ENCODE measurements around the gene BDNF. TPM values are rescaled to one million over a fixed set of nuclear protein-coding genes. Genes with fewer than 3 reads are reported as not detected.
A peak's percentile ranks its signal among the peaks of the same experiment; 100 is the strongest.

The BDNF gene
- total RNA-seq, 1 experiment from 2014 or later: 4.8 TPM

DNA sequence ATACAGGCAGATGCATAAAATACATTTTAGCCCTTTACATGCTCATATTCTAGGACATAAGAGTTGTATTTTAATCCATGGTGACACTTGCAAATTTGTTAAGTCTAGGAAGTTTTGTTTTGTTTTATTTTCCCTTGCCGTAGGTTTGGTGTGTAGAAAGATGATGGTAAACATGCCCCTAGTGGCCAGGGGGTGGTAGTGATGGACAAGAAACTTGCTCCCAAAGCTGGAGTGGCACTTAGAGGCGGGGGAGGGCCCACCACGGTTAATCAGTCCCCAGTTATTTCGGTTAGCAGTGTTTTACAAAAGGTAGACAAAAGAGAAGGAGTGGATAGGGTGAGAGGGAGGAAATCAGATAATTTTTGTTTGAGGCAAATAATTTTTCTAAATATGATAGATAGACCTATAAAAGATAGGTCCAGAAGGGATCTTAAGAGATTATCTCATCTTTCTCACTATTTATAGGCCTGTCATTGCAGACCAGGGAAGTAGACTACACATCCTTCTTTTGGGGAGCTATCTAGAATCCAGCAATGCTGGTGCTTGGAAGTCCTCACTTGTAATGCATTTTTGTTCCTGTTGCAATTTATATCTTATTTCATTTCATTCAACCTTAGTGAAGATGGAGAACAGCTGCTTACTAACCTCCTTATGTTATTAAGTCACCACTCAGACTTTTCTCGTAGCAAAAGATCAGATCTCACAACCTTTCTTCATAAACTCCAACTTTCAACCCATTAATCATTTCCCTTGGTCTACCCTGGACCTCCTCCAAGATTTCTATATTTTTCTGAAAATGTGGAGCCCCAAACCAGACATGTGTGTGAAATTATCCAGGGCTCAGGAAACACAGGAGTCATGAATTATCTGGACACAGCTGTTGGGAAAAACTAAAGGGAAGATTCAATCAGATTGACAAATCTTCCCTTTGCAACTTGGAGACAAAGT is 5.9 kb upstream of the BDNF start:
- DNase-seq (ENCODE audit: low read depth): peak; percentile 59

DNA sequence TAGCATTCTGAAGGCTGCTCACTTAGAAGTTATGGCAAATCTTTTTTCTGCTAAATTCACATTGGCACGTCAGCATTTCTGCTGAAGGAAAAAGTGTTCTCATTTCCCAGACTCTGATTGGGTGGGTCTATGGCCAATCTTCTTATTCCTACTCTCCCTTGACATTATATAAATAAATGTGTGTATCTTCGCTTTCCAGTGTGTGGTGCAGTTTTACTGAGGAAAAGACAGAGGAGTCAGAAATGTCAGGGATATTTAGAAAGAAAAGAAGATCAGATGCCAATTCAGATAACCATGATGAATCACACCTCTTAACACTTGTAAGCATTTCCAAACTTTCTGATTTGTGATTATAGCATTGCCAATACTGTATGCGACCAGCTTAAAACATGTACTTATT is 3.2 kb upstream of the BDNF start:
- peak; percentile 65 for DNase-seq (ENCODE audit: low read depth)

DNA sequence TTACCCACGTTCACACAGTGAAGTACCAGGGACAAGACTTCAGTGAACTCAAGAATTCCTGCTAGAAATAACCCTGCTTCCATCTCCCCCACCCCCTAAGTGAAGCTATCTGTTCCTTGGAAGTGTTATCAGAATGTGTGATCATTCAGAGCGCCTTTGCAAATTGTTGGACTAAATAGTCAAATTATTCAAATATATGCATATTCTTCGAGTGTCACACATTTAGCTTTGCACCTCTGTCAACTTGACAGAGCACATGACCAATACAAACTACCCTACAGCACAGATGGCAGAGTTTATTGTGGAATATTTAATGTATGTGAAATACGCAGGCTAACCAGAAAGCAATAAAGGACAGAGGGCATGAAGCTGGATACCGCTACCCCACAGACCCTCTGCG is 2.6 kb upstream of the BDNF start:
- DNase-seq (ENCODE audit: low read depth): no peak

DNA sequence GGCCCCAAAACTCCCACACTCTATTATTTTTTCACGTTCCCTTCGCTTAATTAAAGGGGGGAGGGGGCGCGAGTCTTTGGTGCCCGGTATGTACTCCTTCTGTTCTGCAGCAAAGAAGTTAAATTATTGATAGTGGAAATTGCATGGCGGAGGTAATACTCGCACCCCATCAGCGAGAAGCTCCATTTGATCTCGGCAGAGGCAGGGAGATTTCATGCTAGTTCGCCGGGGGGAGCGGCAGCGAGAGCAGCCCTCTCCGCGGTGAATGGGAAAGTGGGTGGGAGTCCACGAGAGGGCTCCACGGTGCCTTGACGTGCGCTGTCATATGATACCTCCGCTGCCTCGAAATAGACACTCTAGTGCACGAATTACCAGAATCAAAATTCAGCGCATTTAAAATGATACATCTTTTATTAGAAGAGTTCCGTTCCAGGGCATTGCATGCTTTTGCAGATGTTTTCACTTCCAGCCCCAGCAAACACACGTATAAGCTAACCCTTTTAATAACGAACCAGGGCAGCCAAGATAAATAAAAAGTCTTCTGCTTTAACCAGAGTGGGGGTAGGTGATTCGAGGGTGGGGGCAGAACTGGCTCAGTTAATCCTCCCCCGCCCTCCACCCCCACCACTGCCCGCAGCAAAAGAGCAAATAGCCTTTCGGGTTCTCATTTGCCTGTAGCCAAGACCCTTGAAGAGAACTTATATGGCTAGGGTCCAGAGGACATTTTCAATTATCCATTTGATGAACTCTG is 1.3 kb upstream of the BDNF start:
- peak; percentile 77 for DNase-seq (ENCODE audit: low read depth)

DNA sequence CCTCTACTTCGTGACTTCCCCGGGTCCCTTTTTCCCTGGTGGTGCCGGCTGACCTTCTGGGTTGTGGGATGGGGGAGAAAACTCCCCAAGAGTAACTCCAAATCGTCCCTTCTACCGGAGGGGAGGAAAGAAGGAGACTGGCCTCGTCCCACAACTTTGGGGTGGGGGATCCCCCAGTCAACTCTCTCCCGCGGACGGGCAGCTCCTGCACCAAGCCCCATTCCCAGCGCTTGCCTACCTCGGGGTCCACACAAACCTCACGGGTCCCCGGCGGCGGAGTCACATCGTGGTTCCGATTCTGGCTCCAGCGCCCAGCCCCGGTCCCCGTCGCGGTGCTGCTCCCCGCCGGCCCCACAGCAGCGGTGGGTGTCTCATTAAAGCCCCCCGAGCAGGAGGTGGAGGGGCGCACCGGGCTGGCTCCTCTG is 317 bp downstream of the BDNF start:
- DNase-seq (ENCODE audit: low read depth): no peak

DNA sequence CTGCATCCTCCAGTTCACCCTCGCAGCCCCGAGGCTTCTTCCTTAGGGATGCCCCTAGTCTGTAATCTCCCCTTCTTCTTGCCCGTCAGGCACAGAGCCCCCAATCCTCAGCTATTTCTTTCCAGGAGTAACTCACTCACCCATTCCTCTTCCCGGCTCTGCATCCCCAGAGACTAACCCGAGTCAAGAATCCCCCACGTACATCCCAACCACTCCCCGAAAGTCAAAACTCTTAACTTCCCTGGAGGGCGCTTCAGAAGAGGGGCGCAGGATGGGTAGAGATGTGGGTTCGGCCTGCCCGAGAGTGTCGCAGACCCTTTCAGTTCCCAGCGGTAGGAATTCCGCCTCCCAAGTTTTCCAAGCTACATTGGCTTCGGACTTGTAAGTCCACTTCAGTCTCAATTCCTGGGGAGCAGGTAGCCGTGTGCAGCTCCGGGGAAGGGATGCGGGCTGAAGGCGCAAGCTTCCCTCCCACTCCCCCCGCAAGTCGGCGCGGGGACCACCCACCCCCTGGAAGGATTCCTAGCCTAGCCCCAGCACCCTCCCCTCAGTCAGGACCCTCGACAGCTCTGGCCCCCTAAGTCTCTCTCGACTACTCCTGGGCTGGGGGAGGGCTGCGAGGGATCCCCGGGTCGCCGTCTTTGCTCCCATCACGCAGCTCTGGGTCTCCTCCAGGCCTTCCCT is 871 bp downstream of the BDNF start:
- DNase-seq (ENCODE audit: low read depth): peak; percentile 41

DNA sequence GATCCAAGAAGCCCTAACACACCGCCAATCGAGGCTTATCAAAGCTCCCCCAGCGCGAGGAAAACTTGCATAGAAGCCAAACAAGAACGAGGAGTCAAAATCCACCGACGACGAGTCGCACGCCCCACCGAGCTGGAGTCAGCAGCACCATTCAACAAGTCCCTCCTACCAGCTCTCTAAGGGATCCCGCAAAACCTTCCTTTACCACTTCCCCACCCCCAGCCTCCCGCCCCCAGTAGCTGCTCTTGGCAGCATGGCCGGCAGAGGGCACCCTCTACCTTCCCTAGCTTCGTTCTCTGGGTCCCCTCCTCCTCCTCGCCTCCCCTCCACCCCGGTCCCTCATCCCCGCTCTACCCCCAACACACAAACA is 1.4 kb downstream of the BDNF start:
- DNase-seq (ENCODE audit: low read depth): peak; percentile 87

DNA sequence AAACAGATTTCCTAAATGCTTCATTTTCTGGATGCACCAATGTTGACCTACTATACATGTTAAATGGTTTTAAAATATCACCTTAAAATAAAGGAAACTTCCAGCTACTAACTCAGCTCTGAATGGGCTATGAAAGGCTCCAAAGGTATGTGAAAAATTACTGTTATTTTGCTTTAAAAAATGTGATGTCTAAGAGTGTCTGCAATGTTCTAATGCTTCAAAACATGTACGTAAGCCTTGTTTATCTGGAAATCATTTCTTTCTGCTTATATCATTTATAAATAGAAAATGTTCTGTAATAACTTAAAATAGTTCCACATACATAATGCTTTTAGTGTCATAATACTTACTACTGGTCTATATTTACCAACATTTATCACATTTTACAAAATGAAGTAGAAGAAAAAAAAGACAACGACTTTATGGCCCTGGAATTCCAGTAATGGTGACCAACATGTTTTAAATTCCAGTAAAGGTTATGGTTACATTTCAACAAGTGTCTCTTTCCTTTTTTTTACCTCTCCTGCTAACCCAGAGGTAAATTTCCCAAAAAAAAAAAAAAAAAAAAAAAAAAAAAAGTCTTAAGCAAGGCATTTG is 2.5 kb downstream of the BDNF start:
- DNase-seq (ENCODE audit: low read depth): no peak

DNA sequence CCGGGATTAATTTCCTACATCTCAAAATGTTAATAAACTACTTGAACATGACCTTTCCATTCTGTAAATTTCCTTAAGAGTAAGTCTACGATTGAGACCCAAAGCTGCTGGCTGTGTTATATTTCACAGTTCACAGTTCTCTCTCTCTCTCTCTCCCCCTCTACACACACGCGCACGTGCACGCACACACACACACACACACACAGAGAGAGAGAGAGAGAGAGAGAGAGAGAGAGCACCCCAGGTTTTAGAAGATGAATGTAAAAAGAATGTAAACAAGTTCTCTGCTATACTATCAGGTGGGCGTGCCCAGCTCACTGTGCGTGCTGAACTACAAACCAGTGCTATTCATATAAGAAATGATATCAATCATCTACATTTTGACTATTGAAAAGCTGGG is 3.3 kb downstream of the BDNF start:
- peak; percentile 13 for DNase-seq (ENCODE audit: low read depth)

DNA sequence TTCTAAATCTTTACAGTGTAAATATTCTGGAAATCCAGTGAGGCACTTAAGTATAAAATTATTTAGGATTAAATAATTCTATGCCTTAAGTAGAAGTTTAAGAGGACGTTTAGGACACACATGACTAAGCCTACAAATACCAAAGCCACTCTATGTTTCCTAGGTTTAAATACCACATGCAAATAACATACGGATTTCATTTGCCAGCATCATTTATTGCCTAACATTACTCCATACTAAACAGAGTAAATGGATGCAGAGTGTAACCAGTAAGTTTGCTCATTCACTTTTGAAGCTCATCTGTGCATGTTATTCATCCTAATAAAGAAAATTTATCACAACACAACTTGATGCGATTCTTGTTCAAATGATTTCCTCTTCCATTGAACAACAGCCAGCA is 4.1 kb downstream of the BDNF start:
- DNase-seq (ENCODE audit: low read depth): peak; percentile 17

DNA sequence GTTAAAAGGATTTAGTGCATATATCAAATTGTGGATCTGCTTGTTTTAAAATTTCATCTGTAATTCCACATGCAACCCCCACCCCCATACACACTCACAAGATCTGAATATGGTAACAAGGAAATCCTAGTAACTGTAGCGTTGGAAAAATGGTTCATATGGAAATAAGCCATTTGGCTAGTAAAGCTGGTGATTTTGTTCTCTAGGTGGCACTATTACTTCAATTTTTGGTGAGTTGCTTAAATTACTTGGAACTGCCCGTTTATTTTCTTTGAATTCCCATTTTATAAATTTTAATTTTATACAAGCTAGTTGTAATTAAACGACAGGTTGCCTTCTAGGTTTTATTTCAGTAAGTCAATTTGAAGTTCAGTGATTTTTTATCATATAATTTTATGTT is 5.3 kb downstream of the BDNF start:
- DNase-seq (ENCODE audit: low read depth): peak; percentile 55

DNA sequence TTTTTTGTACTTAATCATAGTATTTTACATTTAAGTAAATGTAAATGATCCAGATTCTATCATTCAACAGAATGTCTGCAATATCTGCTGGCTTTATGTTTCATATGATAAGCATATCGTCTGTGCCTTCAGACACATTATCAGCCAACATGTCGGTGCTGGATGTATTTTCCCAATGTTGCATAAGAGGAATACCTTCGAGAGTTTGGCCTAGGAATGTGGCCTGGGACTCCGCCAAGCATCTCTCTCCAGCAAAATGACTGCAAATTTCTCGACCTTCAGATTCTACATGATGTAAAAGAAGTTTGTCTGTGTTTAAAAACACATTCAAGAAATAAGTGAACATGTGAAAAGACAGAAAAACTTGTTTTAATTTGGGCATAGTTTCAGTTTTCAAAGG is 6.9 kb downstream of the BDNF start:
- peak; percentile 10 for DNase-seq (ENCODE audit: low read depth)

DNA sequence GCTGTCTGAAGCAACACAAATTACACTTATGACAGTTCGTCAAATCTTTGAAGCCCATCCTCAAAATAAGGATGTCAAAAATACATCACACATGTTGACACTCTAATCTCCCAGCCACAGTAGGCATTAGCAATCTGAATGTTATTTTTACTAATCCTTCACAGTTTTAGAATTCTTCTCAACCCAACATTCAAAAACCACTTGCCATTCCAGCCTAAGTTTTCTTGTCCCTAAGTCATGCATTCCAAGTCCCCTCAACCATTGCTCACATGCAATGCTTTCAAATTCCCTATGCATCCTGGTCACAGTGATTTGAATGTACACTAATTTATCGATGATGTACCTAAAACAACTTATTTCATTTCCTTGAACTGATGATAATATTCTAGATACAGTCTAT is 7.5 kb downstream of the BDNF start:
- DNase-seq (ENCODE audit: low read depth): no peak

DNA sequence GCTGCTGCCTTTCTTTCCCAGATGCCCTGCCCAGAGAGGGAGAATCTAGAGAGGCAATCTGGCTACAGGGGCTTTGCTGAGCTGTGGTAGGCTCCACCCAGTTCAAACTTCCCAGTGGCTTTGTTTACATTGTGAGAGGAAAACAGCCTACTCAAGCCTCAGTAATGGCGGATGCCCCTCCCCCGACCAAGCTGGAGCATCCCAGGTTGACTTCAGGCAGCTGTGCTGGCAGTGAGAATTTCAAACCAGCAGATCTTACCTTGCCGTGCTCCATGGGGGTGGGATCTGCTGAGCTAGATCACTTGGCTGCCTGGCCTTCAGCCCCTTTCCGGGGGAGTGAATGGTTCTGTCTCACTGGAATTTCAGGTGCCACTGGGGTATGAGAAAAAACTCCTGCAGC is 12.2 kb downstream of the BDNF start:
- no peak for DNase-seq (ENCODE audit: low read depth)

DNA sequence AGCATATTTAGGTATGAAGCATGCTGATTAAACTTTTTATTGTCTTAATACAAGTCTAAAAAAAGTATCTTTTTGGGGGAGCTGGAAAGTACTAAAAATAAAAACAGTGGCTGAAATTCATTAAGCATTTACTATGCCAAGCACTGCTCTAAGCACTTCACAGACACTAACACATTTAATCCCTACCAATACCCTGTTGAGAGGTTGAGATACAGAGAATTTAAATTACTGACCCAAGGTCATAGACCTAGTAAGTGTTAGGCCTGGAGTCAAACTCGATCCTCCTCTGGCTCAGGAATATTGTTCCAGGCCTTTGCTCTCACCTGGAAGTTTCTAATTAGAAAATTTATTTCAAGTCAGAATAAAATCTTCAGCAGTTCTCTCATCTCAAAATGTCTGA is 18.6 kb downstream of the BDNF start:
- DNase-seq (ENCODE audit: low read depth): no peak

DNA sequence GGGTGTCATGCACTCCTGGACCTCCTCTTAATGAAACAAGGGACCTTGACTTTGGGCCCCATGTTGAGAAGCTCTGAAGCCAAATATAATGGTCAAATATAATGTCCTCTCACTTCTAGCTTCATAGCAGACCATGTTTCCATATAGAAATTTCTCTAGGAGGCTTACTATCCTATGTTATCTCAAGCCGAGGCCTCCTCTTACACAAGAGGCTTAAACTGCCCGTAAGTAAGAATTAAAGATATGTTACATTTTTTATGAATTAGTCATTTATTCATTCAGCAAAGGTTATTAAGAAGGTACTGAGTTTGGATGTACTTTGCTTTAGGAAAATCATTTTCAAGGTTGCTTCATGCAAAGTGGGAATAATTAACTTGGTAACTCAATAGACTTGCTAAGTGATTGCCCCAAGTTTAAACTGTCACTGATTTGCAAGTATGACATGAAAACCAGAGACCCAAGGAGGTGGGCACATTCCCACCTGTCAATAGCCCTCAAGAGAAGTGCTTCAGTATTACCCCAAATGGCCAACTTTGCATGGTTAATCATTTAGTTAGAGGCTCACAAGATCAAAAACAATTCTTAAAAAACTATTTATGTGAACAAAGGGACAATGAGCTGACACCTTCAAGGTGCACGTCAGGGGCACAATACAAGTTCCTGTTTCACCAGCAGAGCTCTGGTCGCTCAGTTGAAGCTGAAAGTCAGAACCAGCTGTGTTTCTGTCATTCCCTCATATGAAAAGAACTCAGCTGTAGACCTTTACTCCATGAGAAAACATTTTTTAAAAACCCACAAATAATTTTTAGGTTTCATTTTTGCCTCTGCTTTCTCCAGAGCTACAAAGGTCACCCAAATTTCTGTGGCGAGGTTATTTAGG is 20.9 kb downstream of the BDNF start:
- DNase-seq (ENCODE audit: low read depth): no peak

DNA sequence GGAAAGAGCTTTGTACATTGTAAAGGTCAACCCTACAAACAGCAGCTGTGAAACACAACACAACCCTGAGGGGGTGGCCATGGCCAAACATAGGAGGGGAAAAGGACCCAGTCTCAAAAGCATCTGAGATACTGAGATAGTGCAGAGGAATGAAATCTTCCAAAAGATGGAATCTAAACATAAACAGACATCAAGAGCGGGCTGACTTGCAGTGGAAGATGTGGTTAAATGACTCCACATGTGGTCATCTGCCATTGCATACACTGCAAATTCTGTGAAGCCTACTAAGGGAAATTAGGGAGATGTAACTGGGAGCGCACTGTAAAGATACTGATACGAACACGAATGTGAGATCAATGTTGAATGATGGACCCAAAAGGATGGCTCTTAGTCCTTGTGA is 22.0 kb downstream of the BDNF start:
- peak; percentile 42 for DNase-seq (ENCODE audit: low read depth)

DNA sequence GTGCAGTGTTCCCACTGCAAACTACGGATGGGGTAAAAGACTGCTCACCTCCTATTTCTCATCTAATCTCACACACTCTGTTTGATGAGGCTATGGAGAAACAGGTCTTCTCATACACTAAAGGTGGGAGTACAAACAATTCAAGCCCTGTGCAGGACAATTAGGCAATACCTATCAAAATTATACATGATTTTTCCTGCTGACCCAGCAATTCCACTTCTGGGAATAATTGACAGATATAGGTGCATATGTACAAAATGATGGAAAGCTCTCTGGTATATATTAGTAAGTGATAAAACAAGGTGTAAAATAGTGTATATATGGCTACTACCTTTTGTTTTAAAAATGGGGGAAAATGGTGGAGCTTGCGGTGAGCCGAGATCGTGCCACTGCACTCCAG is 23.1 kb downstream of the BDNF start:
- no peak for DNase-seq (ENCODE audit: low read depth)

DNA sequence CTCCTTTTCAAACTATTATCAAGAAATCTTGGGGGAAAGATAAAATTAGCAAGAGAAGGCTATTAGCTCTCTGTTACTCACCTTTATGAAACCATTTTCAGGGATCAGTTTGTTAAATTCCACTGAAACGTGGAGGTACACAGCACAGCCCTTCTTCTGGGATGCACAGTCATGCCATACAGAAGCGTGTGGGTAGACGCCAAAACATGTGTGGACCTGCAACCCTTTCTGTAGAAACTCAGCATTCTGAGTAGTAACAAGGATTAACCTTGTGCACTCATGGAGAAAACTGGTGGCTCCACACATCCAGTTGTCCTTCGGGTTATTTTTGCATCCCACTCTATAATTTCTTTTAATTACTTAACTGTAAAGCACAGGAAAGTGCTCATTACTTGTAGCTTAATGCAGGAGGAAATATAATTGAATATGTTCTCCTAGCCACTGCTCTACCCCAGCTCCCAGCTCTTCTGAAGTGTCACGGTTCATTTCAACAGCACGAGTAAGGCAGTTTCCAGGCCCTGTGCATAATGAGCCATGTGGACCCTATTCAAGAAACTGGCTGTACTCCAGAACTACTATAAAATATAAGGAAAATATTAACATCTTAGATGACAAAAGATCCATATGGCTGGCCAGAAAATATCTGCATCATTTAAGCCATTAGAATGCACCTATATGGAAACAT is 26.1 kb downstream of the BDNF start:
- no peak for DNase-seq (ENCODE audit: low read depth)

DNA sequence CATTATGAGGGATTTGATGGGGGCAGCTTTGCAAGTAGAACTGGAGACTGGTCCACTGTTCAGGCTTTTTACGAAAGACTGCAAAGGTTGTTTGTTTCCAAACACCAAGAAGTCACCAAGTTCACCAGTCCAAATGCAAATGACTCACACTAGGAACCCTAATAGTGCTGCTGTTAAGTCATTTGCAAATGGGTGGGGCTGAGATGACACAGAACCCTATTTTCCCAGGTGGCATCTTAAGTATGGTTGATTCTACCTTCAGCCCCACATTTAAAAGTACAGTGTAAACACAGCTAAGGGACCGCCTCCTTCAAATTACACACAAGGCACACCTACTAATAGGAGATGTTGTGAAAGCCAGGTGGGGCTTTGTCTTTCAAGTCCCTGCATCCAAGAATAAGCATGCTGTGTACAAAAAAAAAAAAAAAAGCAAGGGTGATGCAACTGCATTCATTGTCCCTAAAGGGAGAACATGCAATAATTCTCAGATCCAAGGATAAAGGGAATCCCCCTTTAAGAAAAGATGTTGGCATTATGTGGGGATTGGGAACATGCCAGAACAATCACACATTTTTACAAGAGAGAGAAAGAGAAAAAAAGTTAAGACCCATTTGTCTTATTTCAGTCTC is 27.3 kb downstream of the BDNF start:
- no peak for DNase-seq (ENCODE audit: low read depth)
